ENCODE measurements around the gene ADCY10.

DNA sequence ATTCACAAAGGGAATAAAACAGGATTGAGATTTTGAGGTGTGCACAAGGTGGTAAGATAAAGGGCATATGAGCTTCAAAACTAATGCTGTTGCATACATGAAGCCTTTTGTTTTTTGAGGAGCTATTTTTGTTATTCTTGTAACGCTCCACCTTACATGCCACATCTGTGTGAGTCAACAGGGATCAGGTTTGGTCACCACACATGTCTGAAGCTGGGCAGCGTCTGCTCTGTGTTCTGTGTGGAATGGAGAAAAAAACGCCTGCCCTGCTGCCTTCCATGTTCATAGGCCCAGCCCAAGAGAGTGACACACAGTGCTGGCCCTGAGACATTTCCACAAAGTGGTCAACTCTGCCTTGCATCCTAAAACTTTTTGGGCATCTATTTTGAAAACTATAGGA lies 124.4 kb downstream of the ADCY10 start:
- TF ChIP-seq POLR2A (IDR thresholded peaks at IDR 0.05; ENCODE audit: low read length) (no peak), GATA1 (IDR thresholded peaks at IDR 0.05; ENCODE audit: low read depth, low read length) (no peak)
